Mononuclear cell (primary cell): ENCODE data around the gene MTMR2. TPM values are rescaled to one million over a fixed set of nuclear protein-coding genes. Genes with fewer than 3 reads are reported as not detected.
A peak's percentile ranks its signal among the peaks of the same experiment; 100 is the strongest.

ENCODE experiments used
- H3K27me3 ChIP-seq: 2 replicates; pipeline ENCODE4 v1.6.0; 2011; ENCODE audit warnings: low read length, control low read depth; ENCODE audit not compliant: insufficient read depth
- H3K4me1 ChIP-seq: 2 replicates; pipeline ENCODE4 v1.5.1; 2011; ENCODE audit warnings: mild to moderate bottlenecking, low read length, control low read depth; ENCODE audit not compliant: insufficient read depth
- H3K4me3 ChIP-seq: 2 replicates; pipeline ENCODE4 v1.5.1; 2011; ENCODE audit warnings: mild to moderate bottlenecking, low read length, moderate library complexity
- H3K9me3 ChIP-seq: 2 replicates; pipeline ENCODE4 v1.5.1; 2011; ENCODE audit warnings: low read depth, mild to moderate bottlenecking, control low read depth, low read length
- total RNA-seq: library from RNA; depleted of rRNA; stranded (reverse); fragments of >200 nt; gene quantifications from one replicate; pipeline ENCODE4 v1.2.3, GENCODE V29; 2012

MTMR2 gene
- total RNA-seq, 1 donor, result 8.2 TPM

- Histone ChIP-seq H3K4me1 (peaks cover 19% of the 10 kb centered on the region), H3K4me3 (peak overlapping the region; percentile 94), H3K27me3 (no peaks in the 10 kb centered on the region), H3K9me3 (no peaks in the 10 kb centered on the region)
These were observed 480 bp upstream of the MTMR2 start for GRCh38 chr11:95924414-95924760.

GRCh38 chr11:95923439-95923727 lies 524 bp downstream of the MTMR2 start:
- Histone ChIP-seq H3K27me3 (no peaks in the 10 kb centered on the region), H3K9me3 (no peaks in the 10 kb centered on the region), H3K4me1 (peaks cover 19% of the 10 kb centered on the region), H3K4me3 (peak overlapping the region; percentile 94)

DNA sequence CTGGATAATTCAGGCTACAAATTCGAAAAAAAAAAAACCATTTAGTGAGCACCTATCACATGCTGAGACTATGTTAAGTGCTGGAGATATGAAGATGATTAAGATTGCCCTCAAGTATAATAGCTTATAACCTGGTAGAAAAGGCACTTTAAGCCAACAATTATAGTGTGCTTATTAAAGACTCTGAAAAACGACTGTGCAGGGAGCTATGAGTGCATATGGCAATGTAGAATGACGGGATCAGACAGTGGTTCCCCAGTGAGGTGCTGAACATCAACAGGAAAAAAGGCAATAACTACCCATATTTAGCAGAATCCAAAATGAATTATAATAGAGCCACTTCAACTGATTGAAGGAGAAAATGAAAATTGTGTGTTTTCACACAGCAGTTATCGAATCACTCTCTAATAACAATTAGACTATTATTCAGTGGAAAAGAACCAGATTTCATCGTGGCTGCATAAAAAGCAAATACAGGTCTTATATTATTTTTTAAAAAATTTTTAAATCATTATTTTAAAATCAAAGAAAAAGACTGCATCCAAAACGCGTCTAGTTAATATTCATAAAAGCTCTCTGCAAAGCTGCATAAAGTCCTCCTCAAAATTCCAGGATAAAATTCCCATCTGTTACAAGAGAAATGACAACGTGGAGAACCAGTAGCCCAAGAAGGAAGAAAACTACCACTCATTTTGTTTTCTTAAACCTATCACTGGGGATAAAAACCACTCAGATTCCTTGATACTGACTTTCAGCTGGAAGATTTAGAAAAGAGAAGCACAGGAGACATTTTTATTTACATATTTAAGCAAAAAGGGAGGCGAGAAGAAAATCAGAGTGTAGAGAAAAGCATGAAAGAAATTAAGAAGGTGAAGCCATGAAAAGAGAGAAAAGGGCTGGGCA lies 1.1 kb downstream of the MTMR2 start:
- H3K9me3 ChIP-seq, result no peaks in the 10 kb centered on the region
- H3K27me3 ChIP-seq, result no peaks in the 10 kb centered on the region
- H3K4me3 ChIP-seq, result peak overlapping the region; percentile 94
- peaks cover 19% of the 10 kb centered on the region for H3K4me1 ChIP-seq

GRCh38 chr11:95922099-95922498 lies 1.8 kb downstream of the MTMR2 start:
- H3K4me3 ChIP-seq, result no peak overlapping the region
- no peaks in the 10 kb centered on the region for H3K27me3 ChIP-seq
- no peaks in the 10 kb centered on the region for H3K9me3 ChIP-seq
- H3K4me1 ChIP-seq, result peaks cover 19% of the 10 kb centered on the region

- Histone ChIP-seq H3K4me1 (peaks cover 19% of the 10 kb centered on the region), H3K27me3 (no peaks in the 10 kb centered on the region), H3K4me3 (no peak overlapping the region), H3K9me3 (no peaks in the 10 kb centered on the region)
These were observed 3.3 kb downstream of the MTMR2 start for GRCh38 chr11:95920460-95921105.

DNA sequence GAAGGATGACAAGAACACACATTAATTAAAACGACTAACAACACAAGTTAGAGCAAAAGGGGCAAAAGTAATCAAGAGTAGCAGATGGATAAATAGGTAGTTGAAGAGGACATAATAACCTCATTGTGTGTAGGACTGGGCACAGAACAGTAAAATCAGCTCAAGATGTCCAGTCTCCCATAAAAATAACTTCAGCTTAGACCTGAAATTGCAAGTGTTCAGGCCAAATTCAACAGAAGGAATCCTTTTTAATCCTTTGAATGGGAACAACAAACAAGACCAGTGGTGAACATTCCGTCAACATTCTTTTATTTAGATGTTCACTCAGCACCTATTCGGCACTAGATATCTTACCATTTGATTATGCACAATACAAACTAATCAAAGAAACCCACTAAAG lies 4.4 kb downstream of the MTMR2 start:
- Histone ChIP-seq H3K9me3 (no peaks in the 10 kb centered on the region), H3K27me3 (no peaks in the 10 kb centered on the region), H3K4me1 (peaks cover 19% of the 10 kb centered on the region), H3K4me3 (no peak overlapping the region)

- Histone ChIP-seq H3K9me3 (no peaks in the 10 kb centered on the region), H3K4me1 (peaks cover 13% of the 10 kb centered on the region), H3K27me3 (no peaks in the 10 kb centered on the region), H3K4me3 (no peak overlapping the region)
These were observed 5.2 kb downstream of the MTMR2 start for GRCh38 chr11:95918720-95919119.

DNA sequence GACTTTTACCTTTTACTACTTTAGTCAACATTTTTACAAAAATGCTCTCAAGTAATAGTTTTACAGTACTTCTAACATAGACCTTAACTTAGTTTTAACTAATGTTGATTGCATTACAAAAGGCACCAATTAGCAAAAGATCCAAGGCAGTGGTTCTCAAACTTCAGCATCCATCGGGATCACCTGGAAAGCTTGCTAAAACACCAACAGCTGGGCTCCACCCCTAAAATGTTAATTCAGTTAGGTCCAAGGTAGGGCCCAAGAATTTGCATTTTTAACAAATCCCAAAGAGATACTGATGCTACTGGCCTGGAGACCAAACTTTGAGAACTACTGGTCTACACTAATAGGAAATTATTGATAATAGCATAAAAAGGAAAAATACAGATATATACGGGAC lies 5.9 kb downstream of the MTMR2 start:
- no peaks in the 10 kb centered on the region for H3K9me3 ChIP-seq
- no peaks in the 10 kb centered on the region for H3K27me3 ChIP-seq
- H3K4me3 ChIP-seq, result no peak overlapping the region
- peaks cover 7% of the 10 kb centered on the region for H3K4me1 ChIP-seq

GRCh38 chr11:95917193-95918036 lies 6.5 kb downstream of the MTMR2 start:
- Histone ChIP-seq H3K9me3 (no peaks in the 10 kb centered on the region), H3K4me1 (peaks cover under 1% of the 10 kb centered on the region), H3K4me3 (no peak overlapping the region), H3K27me3 (no peaks in the 10 kb centered on the region)

DNA sequence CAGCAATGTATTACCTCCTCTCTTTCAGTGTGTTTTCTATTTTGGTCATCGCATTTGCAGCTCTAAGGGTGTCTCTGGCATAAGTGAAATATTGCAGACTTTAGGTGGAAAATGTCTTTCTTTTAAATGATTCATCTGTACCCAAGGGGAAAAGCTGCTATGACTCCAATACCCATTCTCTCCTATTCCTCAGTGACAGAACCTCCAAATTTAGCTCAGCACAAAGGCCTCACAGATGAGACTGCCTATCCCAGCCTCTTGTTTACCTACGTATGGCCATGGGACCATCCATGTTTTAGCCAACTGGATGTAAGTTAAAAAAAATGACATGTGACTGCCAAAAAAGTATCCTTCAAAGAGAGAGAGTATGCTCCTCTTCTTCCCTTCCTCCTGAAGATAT lies 7.9 kb downstream of the MTMR2 start:
- H3K4me3 ChIP-seq, result no peak overlapping the region
- no peaks in the 10 kb centered on the region for H3K9me3 ChIP-seq
- H3K4me1 ChIP-seq, result no peaks in the 10 kb centered on the region
- no peaks in the 10 kb centered on the region for H3K27me3 ChIP-seq

- no peaks in the 10 kb centered on the region for H3K27me3 ChIP-seq
- no peaks in the 10 kb centered on the region for H3K9me3 ChIP-seq
- no peak overlapping the region for H3K4me3 ChIP-seq
- no peaks in the 10 kb centered on the region for H3K4me1 ChIP-seq
These were observed 8.9 kb downstream of the MTMR2 start for GRCh38 chr11:95915051-95915450.

- Histone ChIP-seq H3K4me1 (no peaks in the 10 kb centered on the region), H3K4me3 (no peak overlapping the region), H3K27me3 (no peaks in the 10 kb centered on the region), H3K9me3 (no peaks in the 10 kb centered on the region)
These were observed 9.9 kb downstream of the MTMR2 start for GRCh38 chr11:95913830-95914615.

GRCh38 chr11:95912902-95913560 lies 10.9 kb downstream of the MTMR2 start:
- no peaks in the 10 kb centered on the region for H3K4me1 ChIP-seq

GRCh38 chr11:95911369-95911759 lies 12.5 kb downstream of the MTMR2 start:
- no peaks in the 10 kb centered on the region for H3K4me1 ChIP-seq
- H3K9me3 ChIP-seq, result no peaks in the 10 kb centered on the region
- no peaks in the 10 kb centered on the region for H3K27me3 ChIP-seq

More at GRCh38 chr11:95912902-95913560, 10.9 kb downstream of the MTMR2 start:
- Histone ChIP-seq H3K9me3 (no peaks in the 10 kb centered on the region), H3K27me3 (no peaks in the 10 kb centered on the region), H3K4me3 (no peak overlapping the region)

More at GRCh38 chr11:95911369-95911759, 12.5 kb downstream of the MTMR2 start:
- no peak overlapping the region for H3K4me3 ChIP-seq
